AG04449 (cell line): Measurements from ENCODE around the gene C10orf62.

Experiments
- CTCF ChIA-PET: fragments of 350-600 bp; formaldehyde crosslinking; extraction: SDS; loops from one replicate; lab custom pipeline; 2021; ENCODE audit warnings: antibody characterized with exemption; lab: Yijun Ruan, JAX
- POLR2A ChIA-PET: fragments of 400-600, 350-600 bp; formaldehyde crosslinking; extraction: SDS; loops from one replicate; lab custom pipeline; 2020; ENCODE audit warnings: antibody characterized with exemption, inconsistent platforms; lab: Yijun Ruan, JAX
- DNase-seq: peaks from one replicate; pipeline ENCODE4 v3.0.0-alpha.2; 2010; ENCODE audit warnings: low read depth, low spot score
- H3K4me3 ChIP-seq: 2 replicates; pipeline ENCODE4 v1.5.1; 2011; ENCODE audit warnings: low read depth, mild to moderate bottlenecking, control low read depth, low read length
- TF ChIP-seq, protein P1 (sequence below): IDR thresholded peaks from one replicate; pipeline ENCODE4 v1.5.1; 2011; ENCODE audit warnings: mild to moderate bottlenecking, moderate library complexity, low read length, control low read depth, inconsistent platforms; ENCODE audit not compliant: insufficient read depth; ENCODE audit errors: missing control alignments

The C10orf62 gene

DNA sequence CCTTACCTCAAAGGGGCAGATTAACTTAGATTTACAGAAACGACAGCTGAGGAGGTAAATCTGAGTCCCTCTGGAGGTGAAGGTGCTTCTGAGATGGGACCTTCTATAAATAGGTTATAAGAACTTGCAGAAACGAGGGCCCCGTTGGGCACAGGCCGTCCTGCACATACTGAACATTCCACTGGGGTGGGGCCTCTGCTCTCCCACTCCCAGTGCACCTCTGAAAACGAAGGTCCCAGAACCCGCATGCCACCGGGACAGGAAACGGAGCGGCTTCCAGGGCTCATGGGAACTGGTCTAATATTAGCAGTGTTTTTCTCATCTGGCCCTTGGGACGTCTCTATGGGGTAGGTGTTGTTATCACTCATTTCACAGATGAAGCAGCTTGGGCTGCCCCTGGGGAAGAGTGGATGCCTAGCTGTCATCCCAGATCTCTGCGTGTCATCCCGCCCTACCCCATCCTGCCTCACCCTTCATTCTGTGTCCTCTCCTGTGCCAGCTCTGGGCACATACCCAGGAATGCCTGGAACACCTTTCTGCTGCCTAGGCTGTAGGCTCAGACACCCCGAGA lies 19.6 kb downstream of the C10orf62 start:
- no peak for DNase-seq
- no peak overlapping the region for H3K4me3 ChIP-seq
- ChIA-PET POLR2A (no interaction called here), CTCF (interaction anchor here (0.8 to 12.5 kb wide), 7 partner anchors 8 to 203 kb away, joined by 3 to 199 read pairs (median 5); partner anchors contain the start of gene ANKRD2)
- TF ChIP-seq, protein P1, sequence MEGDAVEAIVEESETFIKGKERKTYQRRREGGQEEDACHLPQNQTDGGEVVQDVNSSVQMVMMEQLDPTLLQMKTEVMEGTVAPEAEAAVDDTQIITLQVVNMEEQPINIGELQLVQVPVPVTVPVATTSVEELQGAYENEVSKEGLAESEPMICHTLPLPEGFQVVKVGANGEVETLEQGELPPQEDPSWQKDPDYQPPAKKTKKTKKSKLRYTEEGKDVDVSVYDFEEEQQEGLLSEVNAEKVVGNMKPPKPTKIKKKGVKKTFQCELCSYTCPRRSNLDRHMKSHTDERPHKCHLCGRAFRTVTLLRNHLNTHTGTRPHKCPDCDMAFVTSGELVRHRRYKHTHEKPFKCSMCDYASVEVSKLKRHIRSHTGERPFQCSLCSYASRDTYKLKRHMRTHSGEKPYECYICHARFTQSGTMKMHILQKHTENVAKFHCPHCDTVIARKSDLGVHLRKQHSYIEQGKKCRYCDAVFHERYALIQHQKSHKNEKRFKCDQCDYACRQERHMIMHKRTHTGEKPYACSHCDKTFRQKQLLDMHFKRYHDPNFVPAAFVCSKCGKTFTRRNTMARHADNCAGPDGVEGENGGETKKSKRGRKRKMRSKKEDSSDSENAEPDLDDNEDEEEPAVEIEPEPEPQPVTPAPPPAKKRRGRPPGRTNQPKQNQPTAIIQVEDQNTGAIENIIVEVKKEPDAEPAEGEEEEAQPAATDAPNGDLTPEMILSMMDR = no peak

DNA sequence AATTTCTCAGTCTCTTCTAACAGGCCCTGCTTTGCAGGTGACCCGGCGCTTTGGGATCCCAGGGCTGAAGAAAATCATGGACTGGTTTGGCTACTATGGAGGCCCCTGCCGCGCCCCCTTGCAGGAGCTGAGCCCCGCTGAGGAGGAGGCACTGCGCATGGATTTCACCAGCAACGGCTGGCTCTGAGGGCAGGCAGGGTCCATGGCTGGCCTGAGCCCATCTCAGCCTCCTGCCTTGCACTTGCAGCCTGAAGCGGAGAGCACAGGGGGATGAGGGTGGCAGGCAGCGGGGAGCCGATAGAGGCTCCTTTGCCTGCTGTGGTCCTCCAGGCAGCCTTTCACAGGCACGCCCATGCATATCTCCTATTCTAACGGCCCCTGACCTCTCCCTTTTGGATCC lies 22.0 kb downstream of the C10orf62 start:
- no peak for DNase-seq
- no peak overlapping the region for H3K4me3 ChIP-seq
- ChIA-PET CTCF (interaction anchor here (0.8 to 12.5 kb wide), 11 partner anchors 11 to 208 kb away, joined by 3 to 199 read pairs (median 7); partner anchors contain the start of gene ANKRD2), POLR2A (no interaction called here)
- TF ChIP-seq, protein P1 = no peak

DNA sequence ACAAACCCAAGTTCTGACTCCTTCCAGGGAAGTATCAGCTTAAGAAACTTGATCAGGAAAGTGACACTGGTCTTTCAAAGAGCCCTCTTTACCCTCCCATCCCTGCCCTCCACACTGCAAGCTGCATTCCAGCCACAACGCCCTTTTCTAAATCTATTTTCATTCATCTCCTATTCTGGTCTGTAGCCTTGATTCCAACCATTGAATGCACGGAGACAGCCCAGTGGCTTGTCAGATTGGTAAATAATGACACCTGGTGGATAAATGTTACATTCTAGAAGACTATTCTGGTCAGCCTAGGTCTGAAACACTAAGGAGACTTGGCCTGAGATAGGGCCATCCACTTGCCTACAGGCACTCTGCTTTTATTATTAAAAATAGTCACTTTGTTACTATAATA lies 22.9 kb downstream of the C10orf62 start:
- no peak overlapping the region for H3K4me3 ChIP-seq
- ChIA-PET POLR2A (no interaction called here), CTCF (interaction anchor here (0.6 to 12.5 kb wide), 28 partner anchors 10 to 331 kb away, joined by 3 to 199 read pairs (median 3); partner anchors contain the start of gene ANKRD2)
- TF ChIP-seq, protein P1 = peak; percentile 20
- no peak for DNase-seq

DNA sequence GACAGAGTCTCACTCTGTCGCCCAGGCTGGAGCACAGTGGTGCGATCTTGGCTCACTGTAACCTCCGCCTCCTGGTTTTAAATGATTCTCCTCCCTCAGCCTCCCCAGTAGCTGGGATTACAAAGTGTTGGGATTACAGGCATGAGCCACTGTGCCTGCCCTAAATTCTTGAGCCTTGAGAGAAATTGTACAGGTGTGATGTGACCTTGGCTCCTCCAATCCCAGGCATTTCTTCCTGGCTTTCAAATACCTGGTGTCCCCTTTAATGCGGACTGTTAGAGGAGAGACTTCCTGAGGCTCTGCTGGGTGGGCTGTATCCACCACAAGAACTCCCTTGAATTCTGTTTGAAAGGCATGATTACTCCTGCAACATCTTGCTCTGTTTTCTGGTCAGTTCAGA lies 28.8 kb downstream of the C10orf62 start:
- TF ChIP-seq, protein P1 = no peak
- H3K4me3 ChIP-seq = no peak overlapping the region
- DNase-seq = no peak
- ChIA-PET CTCF (interaction anchor here (0.8 to 12.5 kb wide), 4 partner anchors 9 to 66 kb away, joined by 3 to 199 read pairs (median 4); partner anchors contain the start of gene ANKRD2), POLR2A (no interaction called here)

DNA sequence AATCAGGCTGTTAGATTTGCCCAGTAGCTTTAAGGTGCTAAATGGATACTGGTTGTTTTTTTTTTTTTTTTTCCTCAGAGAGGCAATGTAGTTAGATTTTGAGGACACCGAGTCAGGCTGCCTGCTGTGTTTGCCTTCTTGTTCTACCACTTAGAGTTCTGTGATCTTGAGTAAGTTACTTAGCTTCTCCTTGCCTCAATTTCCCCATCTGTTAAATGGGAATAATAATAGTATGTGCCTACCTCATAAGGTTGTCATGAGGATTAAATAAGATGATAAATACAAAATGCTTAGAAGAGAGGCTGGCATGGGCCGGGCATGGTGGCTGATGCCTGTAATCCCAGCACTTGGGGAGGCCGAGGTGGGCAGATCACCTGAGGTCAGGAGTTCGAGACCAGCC lies 29.2 kb downstream of the C10orf62 start:
- CTCF ChIA-PET = interaction anchor here (0.8 to 12.5 kb wide), 4 partner anchors 10 to 66 kb away, joined by 3 to 199 read pairs (median 4); partner anchors contain the start of gene ANKRD2

DNA sequence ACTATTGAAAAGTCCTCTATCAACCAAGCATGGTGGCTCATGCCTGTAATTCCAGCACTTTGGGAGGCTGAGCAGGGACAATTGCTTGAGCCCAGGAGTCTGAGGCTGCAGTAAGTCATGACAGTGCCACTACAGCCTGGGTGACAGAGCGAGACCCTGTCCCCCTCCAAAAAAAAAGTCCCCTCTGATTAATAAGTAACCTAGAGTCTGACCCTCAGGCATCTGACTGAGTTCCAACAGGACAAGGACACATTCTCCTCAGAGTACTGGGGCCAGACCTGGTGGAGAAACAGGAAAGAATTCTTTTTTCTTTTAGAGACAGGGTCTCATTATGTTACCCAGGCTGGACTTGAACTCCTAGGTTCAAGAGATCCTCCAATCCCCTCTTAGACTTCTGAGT lies 33.8 kb downstream of the C10orf62 start:
- POLR2A ChIA-PET = no interaction called here
- TF ChIP-seq, protein P1 = no peak
- DNase-seq = no peak
- CTCF ChIA-PET = interaction anchor here (1.2 kb wide), 1 partner anchor 27 kb away, joined by 4 read pairs; no protein-coding TSS in a partner anchor
- no peak overlapping the region for H3K4me3 ChIP-seq

More for the DNA sequence above, 29.2 kb downstream of the C10orf62 start:
- TF ChIP-seq, protein P1 = no peak
- POLR2A ChIA-PET = no interaction called here
- no peak overlapping the region for H3K4me3 ChIP-seq
- DNase-seq = no peak
